G401.6 (cell line): Measurements from ENCODE around the gene BAZ1A.

ENCODE experiments used
- FAIRE-seq: peaks from 2 replicates; lab custom pipeline; 2012; peaks lifted over from hg19 to GRCh38; lab: Jason Lieb, UNC

Gene BAZ1A

DNA sequence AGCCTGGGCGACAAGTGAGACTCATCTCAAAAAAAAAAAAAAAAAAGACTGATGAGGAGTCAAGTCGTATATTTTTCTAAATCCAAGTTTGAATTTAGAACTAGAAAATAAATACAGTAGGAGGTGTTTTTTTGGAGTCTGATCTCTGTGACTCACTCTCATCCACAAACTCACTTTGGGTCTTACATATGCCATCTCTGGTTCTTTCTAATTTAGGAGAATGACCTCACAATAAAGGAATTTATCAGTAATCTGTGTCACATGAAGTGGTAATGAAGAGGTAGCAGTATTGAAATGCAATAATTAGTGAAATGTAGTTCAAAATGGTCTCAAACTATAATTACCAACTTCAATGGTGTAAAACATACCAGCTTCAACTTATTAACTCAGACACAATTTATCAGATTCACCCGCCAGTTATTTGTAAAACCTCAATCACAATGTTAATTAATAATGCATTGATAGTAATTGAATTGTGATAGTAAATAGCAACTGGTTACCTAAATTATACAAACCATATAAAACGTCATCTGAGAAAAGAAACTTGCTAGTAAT lies 156.3 kb downstream of the BAZ1A start:
- FAIRE-seq, result no peak

- no peak for FAIRE-seq
Observed at GRCh38 chr14:34715127-34715863, 159.9 kb downstream of the BAZ1A start.

GRCh38 chr14:34714320-34715126 lies 160.6 kb downstream of the BAZ1A start, which contains the start of gene CFL2:
Gene CFL2 (minus strand): TSS chr14:34714593. CDS start chr14:34714540, 53 bp downstream.
- FAIRE-seq, result no peak

DNA sequence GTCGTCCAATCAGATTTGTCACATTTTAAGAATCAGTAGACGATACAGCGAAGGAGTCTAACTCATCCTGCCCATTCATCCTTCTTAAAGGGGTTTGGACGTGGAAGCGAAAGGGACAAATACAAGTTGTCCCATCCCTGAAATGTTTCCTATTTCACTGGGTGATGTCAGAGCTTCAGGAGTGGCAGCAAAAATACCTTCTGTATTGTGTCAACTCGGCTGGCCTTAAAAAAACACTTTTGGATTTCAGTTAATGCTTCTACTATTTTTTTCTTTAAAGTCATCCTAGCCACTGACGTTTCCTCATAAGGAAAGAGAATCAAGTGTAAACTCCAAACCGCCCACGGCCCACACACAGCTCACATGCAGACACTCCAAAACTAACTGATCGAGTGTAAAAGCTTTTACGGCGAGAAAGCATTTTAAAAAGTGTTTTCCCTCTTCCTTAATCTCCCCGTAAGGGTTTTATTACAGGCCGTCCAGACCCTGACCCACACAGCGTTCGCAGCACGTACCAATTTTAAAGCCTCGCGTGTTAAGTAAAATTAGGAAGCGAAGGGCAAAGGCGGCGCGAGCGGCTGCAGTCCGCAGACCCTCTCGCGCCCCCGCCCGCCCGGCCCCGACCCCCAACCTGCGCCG lies 161.4 kb downstream of the BAZ1A start:
- no peak for FAIRE-seq

DNA sequence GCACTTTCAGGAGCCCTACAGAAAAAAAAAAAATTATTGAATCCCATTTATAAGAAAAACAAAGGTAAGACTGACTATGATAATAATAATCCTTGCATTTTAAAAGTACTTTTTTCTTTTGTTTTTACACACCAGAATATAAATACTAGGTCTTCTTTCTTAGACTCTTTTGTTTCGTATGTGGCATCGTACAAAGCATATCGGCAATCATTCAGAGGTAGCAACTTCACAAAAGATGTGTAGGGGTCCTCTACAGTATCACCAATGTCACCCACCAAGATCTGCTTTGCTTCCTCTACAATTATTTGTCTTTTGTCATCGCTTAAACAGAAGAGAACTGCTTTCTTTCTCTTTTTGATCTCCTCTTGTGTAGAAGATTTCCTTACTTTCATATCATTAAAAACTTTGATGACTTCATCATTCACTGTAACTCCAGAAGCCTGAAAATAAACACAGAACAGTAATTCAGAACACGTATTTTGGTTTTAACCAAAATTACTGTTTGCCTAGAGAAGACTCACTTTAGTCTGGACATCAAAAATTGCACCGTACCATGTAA lies 162.0 kb downstream of the BAZ1A start:
- FAIRE-seq, result no peak

DNA sequence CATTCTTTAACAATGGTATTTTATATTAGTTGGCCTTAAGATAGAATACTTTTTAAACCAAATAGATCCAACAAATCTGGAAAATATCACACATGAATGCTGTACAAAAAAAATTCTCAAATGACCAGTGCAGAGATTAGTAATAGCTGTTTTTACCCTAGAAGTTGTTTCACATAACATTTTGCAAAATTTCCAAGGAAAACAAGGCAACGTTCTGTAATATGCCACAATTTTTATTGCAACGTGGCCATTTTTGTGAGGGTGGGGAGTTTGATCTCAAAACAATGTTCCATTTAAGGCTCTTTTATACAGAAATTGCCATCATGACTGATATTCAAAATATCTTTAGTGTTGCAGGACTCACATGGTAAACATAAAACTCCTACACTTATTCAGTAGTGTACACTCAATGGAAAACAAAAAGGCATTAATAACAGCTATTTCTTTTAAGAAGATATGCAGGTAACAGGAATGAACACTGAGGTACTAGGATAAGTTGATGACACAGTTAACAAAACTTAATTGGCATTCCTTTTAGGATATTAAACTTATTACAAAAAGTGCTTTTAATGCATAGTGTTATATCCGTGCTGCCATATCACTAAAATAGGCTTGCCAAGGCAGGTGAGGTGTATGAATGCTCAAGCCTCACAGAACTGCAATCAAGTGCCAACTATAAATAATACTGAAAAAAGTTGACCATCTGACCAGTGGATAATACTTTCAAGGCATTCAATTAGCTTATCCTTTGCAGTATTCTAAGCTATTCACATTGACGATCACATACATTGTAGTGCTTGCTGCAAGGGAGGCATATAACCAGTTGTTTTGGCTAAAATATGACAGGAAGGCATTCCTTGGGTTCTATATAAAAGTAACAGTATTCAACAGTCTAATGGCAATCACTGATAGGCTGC lies 163.1 kb downstream of the BAZ1A start:
- no peak for FAIRE-seq

GRCh38 chr14:34711169-34711568 lies 164.0 kb downstream of the BAZ1A start:
- no peak for FAIRE-seq

- FAIRE-seq, result peak; percentile 11
Observed at GRCh38 chr14:34710744-34711143, 164.4 kb downstream of the BAZ1A start.

- peak; percentile 6 for FAIRE-seq
Observed at GRCh38 chr14:34710006-34710405, 165.2 kb downstream of the BAZ1A start.

DNA sequence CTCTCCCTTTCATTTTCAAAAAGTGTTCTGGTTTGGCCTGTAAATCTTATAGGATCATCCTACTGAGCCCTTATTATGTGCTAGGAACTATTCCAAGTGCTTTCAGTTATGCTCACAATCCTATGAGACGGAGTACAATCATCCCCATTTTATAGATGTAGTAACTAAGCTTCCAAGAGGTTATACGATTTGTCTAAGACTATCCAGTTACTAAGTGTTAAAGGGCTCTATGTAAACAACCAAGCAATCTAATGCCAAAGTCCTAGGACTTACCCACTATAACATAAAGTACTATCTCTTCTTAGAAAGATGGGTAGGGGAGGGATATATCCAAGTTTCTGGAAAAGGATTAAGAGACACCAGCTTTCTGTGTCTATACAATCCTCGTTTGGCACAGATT lies 167.4 kb downstream of the BAZ1A start:
- FAIRE-seq, result no peak
